Adipose tissue (tissue), 3 donors: Measurements from ENCODE around the gene MSANTD1. TPM values are rescaled to one million over a fixed set of nuclear protein-coding genes. Genes with fewer than 3 reads are reported as not detected.

Experiments used
- H3K27ac ChIP-seq: one replicate; pipeline ENCODE4 v1.5.1; 2013; ENCODE audit warnings: low read depth, low read length
- WGBS, 3 donors: extraction: QIAGEN DNeasy Blood & Tissue Kit; methylation state at CpG; one replicate each; pipeline ENCODE4 v1.1.7; 2013; 5-methylcytosine and 5-hydroxymethylcytosine counted together
- polyA plus RNA-seq, 3 donors: library from polyadenylated mRNA; stranded (reverse); fragments of 200-250 nt; gene quantifications; one replicate each; pipeline ENCODE4 v1.2.3, GENCODE V29; 2013
- donor health status: healthy with polysubstance abuse.
- donor health status: Bipolar disorder and iron deficiency.
- donor health status: healthy.

The MSANTD1 gene
- polyA plus RNA-seq, 3 donors: 0.22 to 0.36 TPM; not detected in 1

DNA sequence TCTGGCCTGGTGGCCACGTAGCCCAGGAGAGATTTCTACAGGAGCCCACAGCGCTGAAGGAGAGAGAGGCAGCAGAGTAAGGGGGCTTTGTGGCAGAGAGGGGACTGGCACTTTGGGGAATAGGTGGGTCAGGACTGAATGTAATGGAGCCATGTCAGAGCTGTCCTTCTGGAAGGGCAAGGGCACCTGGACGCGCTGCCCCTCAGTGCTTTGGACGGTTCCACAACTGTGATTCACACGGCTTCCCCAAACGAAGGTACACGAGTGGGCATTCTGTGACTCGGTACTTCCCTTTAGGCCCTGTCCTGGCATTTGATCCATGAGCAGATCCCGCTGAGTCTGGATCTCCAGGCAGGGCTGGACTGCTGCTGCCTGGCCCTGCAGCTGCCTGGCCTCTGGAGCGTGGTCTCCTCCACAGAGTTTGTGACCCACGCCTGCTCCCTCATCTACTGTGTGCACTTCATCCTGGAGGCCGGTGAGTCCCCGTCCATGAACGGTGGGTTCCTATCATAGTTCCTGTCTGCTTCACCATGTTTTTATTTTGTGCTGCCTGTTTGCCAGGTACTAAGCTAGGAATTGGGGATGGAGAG lies 35.2 kb upstream of the MSANTD1 start:
- no peak overlapping the region for H3K27ac ChIP-seq
- 93 to 95% (median 94%) methylated on average over 15 of the region's 15 CpGs for WGBS, 3 donors

DNA sequence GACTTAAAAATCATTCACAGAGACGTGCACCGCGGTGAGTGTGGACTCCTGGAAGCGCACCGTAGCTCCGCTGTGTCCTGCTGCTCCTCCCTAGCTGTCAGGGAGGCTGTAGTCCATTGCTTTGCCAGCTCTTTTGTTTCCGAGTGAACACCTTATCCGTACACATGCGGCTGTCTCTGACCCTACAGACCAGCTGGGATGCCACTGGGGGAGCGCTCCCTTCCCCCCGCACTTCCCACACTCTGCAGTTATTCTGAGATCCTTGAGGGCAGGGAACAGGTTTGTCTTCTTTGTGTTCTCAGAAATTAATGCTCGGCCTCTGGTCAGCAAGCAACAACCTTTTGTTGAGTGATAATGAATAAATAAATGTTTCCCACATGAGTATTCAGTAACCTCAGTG lies 33.7 kb upstream of the MSANTD1 start:
- 80 to 94% (median 94%) methylated on average over 12 of the region's 12 CpGs for WGBS, 3 donors
- H3K27ac ChIP-seq: no peak overlapping the region

DNA sequence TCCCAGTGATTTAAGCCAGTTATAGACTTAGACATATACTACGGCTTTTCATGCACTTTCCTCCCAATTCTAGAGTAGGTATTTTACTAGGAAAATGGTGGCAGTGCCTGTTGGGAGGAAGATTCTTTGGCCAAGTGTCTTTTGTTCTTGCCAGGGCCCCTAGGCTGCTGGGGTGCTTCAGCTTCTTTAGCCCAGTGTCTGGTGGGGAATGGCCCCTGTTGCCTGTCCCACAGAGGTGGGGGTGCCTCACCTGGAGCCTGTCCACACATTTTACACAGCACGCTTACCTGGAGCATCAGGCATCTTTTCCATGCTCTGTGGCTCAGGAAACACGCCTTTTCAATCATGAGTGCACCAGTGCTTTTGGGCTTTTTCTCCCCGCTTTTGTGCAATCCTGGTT lies 33.2 kb upstream of the MSANTD1 start:
- WGBS, 3 donors: 94 to 97% (median 95%) methylated on average over 4 of the region's 4 CpGs
- H3K27ac ChIP-seq: no peak overlapping the region

DNA sequence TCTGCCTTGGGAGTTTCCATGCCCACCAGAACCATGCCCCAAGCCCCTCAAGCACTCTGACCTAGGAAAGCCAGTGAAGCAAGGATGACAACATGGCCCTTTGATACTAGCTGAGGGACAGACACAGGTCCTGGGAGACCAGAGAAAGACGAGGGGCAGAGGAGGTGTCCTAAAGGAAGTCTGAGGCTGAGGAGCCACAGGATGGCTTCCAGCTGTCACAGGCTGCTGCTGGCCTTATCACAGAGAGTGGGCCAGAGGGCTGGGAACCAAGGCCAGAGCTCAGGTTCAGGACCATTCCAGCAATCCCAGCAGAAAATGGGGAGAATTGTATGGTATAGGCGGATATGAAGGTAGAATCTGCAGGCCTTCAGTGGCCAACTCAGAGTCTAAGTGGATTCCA lies 31.7 kb upstream of the MSANTD1 start:
- H3K27ac ChIP-seq: no peak overlapping the region
- WGBS, 3 donors: 88 to 94% (median 90%) methylated on average over 2 of the region's 2 CpGs

DNA sequence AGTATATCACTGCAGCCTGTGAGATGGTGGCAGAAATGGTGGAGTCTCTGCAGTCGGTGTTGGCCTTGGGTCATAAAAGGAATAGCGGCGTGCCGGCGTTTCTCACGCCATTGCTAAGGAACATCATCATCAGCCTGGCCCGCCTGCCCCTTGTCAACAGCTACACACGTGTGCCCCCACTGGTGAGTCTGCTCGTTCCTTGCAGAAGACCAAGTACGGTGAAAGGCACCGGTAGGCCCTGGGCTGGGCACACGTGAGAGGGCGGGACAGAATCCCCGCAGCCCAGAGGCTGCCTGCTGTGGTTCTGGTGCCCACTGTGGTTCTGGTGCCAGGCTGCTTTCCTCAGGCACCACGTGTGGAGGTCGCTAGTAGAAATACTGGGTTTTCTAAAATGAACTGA lies 31.2 kb upstream of the MSANTD1 start:
- WGBS, 3 donors: 94 to 97% (median 96%) methylated on average over 15 to 16 of the region's 16 CpGs
- H3K27ac ChIP-seq: no peak overlapping the region

DNA sequence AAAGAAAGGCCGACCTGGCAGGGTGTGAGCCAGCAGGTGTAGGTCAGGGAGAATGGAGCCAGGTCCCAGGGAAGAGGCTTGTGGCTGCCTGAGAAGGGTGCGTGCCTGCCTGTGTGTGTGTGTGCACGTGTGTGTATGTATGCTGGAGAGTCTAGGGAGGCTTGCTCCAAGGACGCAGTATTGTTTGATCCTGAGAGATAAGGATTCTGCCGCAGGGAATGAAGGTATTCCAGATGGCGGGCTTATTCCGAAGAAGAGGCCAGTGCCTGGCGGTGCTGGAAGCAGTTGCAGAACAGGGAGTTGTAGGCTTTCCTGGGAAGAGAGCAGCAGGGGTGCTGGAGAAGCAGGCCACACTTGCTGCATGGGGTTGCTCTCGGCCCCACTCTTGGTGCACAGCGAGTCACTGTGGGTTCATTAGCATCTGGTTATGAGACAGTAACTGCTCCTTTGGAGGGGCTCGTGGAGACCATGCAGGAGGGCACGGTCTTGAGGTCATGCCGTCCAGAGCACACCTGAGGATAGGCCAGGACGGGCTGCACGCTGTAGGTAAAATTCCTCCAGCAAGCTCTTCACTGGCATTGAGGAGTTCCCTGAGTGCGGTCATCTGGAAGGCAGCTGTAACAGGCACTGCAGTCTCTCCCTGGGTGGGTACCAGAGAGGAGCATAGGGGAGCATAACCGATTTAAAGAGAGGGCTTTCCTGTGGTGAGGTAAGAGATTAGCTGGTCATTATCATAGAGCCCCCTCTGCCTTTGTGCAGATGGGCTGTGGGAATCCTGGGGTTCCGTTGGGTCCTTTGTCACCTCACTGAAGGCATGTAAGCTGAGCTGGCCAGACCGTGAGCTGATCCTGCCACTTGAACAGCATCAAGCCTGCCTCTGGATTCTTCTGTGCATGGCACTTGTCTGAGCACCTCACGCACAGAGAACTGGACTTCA lies 29.9 kb upstream of the MSANTD1 start:
- no peak overlapping the region for H3K27ac ChIP-seq
- WGBS, 3 donors: 82 to 96% (median 95%) methylated on average over 20 of the region's 20 CpGs

DNA sequence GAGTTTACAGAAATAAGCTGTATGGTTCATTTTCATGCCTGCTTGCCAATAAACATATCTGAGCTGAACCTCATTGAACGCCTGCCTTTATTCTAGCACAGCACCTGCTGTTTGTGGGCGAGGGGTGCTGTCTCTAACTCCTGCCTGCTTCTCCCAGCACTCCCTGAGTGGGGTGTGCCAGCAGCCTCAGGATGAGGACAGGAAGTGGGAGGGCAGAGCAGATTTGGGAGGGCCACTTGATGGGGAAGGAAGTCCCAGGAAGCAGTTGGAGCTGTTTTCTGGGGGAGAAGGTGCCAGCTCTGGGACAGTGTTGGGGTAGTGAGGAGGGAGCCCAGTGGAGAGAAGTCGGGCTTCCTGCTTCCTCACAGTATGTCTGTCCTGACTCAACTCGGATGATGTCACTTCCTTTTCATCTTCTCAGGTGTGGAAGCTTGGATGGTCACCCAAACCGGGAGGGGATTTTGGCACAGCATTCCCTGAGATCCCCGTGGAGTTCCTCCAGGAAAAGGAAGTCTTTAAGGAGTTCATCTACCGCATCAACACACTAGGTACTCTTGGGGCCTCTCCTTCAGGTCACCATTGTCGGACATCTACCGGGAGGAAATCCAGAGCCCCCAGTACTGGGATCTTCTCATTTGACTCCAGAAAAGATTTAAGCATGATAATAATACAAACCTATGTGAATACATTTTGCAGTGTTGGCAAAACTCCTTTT lies 29.0 kb upstream of the MSANTD1 start:
- 63 to 86% (median 65%) methylated on average over 9 of the region's 9 CpGs for WGBS, 3 donors
- H3K27ac ChIP-seq: no peak overlapping the region

DNA sequence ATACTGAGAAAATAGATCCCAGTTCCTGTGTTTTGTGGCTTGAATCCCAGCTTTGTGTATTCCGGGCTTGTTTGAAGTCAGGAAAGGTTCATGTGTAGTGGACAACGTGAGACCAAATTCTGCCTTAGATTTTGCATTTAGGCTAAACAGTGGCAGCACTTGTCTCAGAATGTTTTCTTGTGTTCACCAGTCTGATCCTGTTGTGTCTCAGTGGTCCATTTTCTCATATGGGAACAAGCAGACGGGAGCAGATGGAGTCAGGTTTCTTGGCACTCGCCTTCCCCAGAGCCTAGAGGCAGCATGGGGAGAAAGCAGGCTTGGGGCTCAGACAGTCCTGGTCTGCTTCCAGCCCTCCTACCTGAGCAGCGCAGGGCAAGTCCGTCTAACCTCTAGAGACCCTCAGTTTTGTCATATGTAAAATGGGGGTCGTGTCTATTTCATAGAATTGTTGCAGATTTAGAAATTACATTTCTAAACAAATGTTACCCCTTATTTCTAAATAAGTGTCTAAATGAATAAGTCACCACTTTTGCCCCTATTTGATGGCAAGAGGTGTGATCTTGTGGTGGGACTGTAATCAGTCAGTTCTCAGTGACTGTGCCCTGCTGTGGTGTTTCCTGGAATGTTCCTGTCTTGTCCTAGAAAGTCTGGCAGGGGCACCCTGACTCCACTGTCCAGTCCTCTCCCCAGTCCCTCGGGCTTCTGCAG lies 28.3 kb upstream of the MSANTD1 start:
- WGBS, 3 donors: 73 to 80% (median 78%) methylated on average over 8 of the region's 8 CpGs
- H3K27ac ChIP-seq: no peak overlapping the region

DNA sequence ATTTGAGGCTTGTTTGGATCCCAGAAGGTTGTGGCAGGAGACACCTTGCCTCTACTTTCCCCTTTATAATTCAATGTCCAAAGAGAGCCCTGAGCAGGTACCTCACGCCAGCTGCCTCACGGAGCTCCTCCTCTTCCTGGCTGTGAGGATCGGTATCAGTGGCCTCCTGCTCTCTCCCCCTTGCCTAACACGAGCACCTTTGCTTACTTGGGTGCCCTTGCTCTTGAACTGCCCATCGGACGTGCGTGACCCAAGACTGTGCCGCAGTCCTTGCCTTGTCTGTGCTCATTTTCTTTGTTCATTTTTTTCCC lies 27.8 kb upstream of the MSANTD1 start:
- no peak overlapping the region for H3K27ac ChIP-seq
- WGBS, 3 donors: 90 to 91% (median 90%) methylated on average over 8 of the region's 8 CpGs

DNA sequence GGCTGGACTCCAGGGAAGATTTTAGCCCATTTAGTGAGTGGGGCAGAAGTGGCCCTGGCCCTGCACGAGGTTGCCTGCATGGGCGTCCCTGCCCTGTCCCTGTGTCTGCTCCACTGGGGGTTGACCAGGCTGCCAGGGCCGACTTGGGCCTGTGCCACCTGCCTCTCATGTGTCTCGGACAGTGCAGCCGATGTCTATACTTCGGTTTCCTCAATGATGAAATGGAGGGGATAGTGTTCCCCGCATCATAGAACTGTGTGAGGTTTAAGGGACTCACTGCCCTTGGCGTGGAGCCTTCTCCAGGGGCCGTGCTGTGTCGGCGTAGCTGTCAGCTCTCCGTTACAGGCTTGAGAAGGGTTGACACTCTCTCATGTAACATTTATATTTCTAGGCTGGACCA lies 27.0 kb upstream of the MSANTD1 start:
- H3K27ac ChIP-seq: no peak overlapping the region
- WGBS, 3 donors: 83 to 93% (median 89%) methylated on average over 12 of the region's 12 CpGs

DNA sequence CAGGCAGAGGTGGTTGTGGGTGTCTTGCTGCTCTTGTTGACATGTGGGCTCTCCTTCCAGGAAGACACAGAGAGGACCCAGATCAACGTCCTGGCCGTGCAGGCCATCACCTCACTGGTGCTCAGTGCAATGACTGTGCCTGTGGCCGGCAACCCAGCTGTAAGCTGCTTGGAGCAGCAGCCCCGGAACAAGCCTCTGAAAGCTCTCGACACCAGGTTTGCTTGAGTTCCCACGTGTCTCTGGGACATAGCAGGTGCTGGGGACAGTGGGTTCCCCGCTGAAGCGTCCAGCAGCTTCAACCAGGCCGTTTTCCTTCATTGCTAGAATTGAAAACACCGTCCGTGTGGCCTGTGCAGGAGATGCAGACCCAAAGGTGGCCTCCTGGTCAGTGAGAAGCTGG lies 25.6 kb upstream of the MSANTD1 start:
- H3K27ac ChIP-seq: no peak overlapping the region
- 85 to 96% (median 96%) methylated on average over 11 of the region's 11 CpGs for WGBS, 3 donors

DNA sequence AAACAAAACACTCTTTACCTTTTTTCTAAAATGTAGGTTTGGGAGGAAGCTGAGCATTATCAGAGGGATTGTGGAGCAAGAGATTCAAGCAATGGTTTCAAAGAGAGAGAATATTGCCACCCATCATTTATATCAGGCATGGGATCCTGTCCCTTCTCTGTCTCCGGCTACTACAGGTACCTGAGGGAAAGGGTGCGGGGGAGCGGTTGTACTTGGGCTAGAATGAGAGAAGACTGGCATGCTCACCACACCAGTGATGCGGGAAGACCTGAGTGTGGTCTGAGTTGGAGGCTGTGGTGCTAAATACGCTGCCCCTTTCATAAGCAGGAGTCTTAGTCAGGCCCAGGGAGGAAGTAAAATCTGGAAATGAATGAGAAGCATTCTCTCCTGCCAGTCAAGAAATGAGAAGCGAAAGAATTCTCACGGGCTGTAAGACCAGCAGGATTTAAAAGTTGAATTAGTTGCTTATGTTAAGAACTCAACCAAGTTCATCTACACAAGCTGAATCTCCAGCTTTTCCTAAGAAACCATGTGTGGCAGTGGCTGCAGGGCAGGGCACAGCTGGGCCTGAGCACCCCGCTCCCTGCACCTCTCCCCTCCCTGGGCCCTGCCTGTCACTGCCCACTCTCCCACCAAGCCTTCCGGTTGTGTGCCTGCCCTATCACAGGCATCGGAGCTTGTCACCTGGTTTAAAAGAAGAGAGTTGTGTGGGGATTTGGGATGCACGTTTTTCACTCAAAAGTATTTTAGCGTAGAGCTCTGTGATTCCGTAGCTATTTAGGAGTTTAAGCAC lies 24.8 kb upstream of the MSANTD1 start:
- no peak overlapping the region for H3K27ac ChIP-seq
- WGBS, 3 donors: 89 to 90% (median 90%) methylated on average over 13 of the region's 13 CpGs

DNA sequence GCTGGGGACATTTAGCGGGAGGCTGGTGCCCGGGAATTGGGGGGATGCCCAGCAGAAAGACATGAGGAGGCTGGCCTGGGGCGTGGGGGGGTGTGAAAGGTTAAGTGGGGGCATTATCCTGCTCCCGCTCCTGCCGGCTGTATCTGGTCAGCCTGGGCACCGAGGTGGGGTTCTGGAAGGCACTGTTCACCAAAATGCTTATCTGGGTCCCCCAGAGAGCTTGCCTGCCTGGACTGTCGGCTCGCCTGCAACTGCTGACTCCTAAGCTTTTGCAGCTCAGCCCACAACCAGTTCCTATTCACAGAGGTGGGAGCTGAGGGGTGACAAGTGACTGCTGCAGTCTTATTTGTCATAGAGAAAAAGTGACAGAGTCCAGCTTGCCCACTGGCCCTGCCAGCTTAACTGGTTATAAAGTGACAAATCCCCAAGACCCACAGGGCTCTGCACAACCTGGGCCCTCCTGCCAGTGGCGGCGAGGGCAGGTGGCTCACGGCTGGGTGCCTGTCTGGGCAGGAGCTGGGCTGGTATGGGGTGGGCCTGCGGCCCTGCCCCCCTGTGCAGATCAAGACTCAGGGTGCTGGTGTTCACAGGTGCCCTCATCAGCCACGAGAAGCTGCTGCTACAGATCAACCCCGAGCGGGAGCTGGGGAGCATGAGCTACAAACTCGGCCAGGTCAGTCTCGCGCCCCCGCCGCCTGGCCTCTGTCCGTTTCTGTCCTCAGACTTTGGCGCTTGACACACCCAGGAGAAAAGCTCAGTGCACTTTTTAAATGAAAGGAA lies 23.7 kb upstream of the MSANTD1 start:
- no peak overlapping the region for H3K27ac ChIP-seq
- WGBS, 3 donors: 89 to 95% (median 89%) methylated on average over 22 of the region's 22 CpGs

DNA sequence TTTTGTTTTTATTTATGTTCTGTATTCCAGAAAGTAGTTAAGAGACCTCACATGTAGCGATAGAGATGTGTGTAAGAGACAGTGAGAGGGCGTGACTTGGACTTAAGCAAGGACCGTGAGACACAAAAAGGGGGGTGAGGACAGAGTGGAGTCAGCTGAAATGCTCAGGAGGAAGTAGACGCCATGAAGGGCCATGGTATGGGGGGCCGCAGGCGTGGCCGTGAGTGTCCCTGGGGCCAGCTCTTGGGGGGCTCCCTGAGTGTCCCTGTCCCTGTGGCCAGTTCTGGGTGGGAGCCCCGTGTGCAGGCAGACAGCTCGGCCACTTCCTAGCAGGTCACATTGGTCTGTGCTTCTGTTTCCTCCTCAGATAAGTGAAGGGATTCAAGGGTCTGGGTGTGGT lies 23.0 kb upstream of the MSANTD1 start:
- 65 to 91% (median 66%) methylated on average over 9 of the region's 9 CpGs for WGBS, 3 donors
- no peak overlapping the region for H3K27ac ChIP-seq

DNA sequence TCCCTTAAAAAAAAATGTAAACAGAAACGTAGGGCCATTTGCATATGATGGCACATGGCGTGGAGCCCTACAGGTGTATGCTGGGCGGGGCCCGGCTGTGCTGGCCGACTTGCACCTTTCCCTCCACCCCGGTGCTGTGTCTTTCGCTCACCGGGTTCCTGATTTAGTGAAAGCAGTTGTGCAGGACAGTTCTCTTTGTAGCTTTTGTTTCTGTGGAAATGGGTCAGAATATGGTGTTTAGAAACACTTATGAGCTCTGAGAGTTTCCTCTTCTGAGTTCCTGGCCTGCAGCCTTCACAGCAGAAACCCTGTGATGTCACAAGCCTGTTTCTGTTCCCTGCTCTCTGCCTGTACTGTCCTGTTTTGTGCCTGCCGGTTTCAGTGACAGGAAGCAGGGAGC lies 22.5 kb upstream of the MSANTD1 start:
- no peak overlapping the region for H3K27ac ChIP-seq
- 41 to 65% (median 61%) methylated on average over 9 of the region's 9 CpGs for WGBS, 3 donors

DNA sequence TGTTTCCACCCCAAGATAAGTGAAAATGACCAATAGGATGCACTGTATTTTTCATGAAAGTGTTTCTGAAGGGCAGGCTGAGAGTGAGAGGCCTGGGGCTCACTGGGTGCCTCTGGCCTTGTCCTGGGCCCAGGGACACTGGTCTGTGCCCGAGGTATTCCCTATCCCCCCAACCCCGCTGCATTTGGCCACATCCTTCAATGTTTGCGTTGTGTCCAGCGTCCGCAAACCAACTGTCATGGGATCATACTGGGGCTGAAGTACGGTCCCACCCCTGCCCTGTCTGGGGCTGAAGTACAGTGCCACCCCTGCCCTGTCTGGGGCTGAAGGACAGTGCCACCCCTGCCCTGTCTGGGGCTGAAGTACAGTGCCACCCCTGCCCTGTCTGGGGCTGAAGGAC lies 22.0 kb upstream of the MSANTD1 start:
- WGBS, 3 donors: 80 to 94% (median 94%) methylated on average over 6 of the region's 6 CpGs
- H3K27ac ChIP-seq: no peak overlapping the region

DNA sequence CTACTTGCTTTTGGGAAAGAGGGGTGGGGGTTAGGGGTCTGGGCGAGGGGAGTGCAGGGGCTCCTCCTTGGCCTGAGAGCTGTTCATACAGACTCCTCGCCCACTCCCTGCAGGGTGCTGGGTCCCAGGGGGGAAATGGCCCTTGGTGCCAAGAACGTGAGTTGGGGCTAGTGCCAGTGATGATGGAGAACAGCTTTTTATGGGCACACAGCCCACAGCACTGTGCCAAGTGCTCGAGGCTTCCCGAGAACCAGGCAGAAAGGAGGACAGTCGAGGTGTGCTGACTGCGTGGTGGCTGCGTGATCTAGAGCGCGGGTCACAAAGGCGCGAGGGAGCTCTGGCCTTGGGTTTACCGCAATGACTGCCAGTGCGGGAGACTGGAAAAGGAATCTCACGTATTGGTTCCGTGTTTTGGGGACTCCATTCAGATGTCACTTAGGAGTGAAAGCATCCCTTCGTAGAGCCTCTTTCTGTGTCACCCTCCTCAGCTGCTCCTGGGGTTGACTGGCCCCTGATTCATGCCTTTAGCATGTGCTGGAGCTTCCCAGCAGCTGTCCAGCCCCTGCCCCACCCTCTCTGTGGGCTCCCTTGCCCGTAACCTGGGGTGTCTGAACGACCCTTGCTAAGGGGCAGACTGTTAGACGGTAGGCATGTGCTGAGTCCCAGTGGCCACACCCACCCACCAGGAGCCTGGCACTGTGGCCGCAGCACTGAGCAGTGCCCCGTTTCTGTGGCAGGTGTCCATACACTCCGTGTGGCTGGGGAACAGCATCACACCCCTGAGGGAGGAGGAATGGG lies 20.9 kb upstream of the MSANTD1 start:
- H3K27ac ChIP-seq: no peak overlapping the region
- 82 to 89% (median 87%) methylated on average over 23 of the region's 23 CpGs for WGBS, 3 donors
